PFSK-1 (cell line): ENCODE measurements around the gene XXYLT1.

Experiments
- FOXP2 ChIP-seq: optimal IDR thresholded peaks from 2 replicates; pipeline ENCODE3; 2011; ENCODE audit warnings: borderline replicate concordance, control low read depth, inconsistent platforms; ENCODE audit not compliant: insufficient read depth; ENCODE audit errors: extremely low read length, extremely low read depth
- POLR2AphosphoS5 ChIP-seq: IDR thresholded peaks from 2 replicates; pipeline ENCODE4 v1.6.1; 2012; ENCODE audit warnings: low read depth, mild to moderate bottlenecking, control low read depth, low read length, moderate library complexity
- REST ChIP-seq, 2 experiments: IDR thresholded peaks; 2 replicates each; pipeline versions ENCODE4 v1.6.1 to v1.8.0; 2011 to 2012; ENCODE audit warnings: low read depth in 2 of 2, low read length in 2 of 2, control low read depth in 1 of 2, inconsistent platforms in 1 of 2, mild to moderate bottlenecking in 1 of 2, moderate library complexity in 1 of 2; ENCODE audit not compliant: insufficient read depth in 1 of 2
- SIN3A ChIP-seq: IDR thresholded peaks from 2 replicates; pipeline ENCODE4 v1.6.1; 2012; ENCODE audit warnings: mild to moderate bottlenecking, low read length, moderate library complexity, borderline replicate concordance; ENCODE audit not compliant: insufficient read depth
- TAF1 ChIP-seq: IDR thresholded peaks from 2 replicates; pipeline ENCODE4 v1.6.1; 2012; ENCODE audit warnings: low read length, control low read depth, borderline replicate concordance; ENCODE audit not compliant: insufficient read depth

Gene XXYLT1

DNA sequence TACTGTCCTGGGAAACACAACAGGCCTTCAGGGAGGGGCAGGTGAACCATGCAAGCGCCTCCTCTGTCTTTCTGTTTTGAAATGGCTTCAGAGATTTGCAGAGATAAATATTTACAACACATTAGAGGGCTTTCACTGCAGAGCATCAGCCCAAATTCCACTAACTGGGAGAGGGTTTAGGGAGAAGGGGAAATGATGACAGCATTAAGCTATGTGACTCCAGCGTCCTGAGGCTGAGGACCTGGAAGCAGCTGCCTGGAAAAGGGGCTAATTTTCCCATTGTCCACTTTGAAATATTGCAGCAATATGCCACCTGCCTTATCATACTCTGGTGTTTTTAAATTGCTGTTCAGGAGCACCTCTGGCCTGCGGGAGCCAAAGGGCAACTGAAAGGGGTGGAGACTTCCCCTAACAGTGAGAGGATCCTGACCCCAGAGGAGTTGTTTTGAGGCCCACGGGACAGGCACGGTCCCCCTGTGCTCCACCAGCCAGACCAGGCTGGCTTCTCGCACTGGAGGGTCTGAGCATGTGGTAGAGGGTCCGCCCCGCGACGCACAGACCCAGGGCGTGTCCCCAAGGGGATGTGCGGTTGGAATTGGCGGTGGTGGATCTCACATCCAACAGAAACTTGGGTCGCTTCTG lies 110.6 kb downstream of the XXYLT1 start:
- no peak for TF ChIP-seq FOXP2

DNA sequence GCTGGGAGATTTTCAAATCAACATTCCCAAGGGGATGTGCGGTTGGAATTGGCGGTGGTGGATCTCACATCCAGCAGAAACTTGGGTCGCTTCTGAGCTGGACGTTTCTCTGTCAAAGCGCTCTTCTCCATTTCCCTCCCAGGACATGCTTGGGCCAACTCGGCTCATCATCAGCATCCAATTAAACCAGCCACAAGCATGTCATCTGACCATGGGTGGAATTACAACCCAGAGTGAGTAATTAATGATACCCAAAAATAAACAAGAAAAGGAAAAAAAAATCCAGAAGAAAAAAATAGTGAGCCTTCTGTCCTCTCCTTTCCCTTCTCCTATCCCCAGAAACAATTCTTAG lies 111.2 kb downstream of the XXYLT1 start:
- TF ChIP-seq TAF1 (no peak), REST (IDR thresholded peaks at IDR 0.05; ENCODE audit: insufficient read depth in 1 of 2, low read depth in 2 of 2, low read length in 2 of 2) (no peak), FOXP2 (no peak), SIN3A (no peak), POLR2AphosphoS5 (no peak)

DNA sequence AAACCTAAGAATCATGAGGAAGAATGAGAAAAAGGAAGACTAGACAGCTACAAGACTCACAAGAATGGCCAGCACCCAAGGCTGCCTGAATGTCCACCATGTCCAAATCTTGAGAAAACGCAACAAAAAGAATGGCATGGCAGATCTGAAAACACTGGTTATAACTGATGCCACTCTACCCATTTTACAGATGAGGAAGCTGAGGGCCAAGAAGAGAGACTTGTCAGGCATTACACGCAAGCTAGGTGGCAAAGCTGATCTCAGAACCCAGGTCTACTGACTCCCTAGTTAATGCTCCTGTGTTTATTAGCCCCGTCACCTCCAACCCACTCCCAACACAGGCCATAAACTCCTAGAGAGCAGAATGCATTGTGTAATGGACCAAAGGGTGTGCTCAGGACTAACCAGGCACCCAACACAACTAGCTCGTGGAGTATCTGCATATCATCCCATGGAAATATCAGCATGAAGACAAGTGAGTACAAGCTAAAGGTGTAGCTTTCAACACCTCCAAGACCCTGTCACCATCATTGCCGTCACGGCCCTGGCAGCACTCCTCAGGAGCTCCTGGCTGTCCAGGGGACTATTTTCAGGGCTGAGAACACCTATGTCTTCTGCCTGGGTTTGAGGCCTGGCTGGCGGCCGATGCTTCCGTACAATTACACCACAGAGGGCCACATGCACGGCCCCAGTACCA lies 111.7 kb downstream of the XXYLT1 start:
- TF ChIP-seq POLR2AphosphoS5 (no peak), REST (IDR thresholded peaks at IDR 0.05; ENCODE audit: insufficient read depth in 1 of 2, low read depth in 2 of 2, low read length in 2 of 2) (no peak), SIN3A (no peak), TAF1 (no peak), FOXP2 (no peak)

DNA sequence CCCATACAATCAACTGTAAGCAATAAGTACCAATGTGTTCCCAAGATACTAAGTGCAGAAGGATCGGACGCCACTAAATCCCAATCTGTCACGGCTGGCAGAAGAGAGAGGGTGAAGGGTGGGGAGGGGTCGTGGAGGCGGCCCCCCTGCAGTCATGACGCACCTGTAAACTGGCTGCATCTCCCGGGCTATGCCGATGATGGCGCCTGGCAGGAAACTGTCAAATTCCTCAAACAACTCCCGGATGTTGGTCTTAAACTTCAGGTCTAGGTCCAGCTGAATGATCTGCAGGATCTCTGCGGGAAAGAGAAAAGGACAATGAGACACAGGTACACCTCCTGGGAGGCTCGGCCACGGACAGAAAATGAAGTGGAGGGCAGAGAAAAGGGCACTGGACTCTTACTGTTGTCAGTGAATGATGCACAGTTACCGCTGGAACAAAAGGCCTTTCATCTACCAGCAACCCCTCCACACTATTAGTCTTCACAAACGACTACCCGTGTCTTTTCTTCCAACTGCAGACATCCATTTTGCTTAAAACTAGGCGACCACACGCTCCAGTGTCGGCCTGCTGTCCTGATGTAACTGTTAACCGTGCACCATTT lies 114.6 kb downstream of the XXYLT1 start:
- TF ChIP-seq SIN3A = no peak
- no peak for TF ChIP-seq FOXP2
- no peak for TF ChIP-seq TAF1
- TF ChIP-seq REST (IDR thresholded peaks at IDR 0.05; ENCODE audit: insufficient read depth in 1 of 2, low read depth in 2 of 2, low read length in 2 of 2) = no peak
- no peak for TF ChIP-seq POLR2AphosphoS5

DNA sequence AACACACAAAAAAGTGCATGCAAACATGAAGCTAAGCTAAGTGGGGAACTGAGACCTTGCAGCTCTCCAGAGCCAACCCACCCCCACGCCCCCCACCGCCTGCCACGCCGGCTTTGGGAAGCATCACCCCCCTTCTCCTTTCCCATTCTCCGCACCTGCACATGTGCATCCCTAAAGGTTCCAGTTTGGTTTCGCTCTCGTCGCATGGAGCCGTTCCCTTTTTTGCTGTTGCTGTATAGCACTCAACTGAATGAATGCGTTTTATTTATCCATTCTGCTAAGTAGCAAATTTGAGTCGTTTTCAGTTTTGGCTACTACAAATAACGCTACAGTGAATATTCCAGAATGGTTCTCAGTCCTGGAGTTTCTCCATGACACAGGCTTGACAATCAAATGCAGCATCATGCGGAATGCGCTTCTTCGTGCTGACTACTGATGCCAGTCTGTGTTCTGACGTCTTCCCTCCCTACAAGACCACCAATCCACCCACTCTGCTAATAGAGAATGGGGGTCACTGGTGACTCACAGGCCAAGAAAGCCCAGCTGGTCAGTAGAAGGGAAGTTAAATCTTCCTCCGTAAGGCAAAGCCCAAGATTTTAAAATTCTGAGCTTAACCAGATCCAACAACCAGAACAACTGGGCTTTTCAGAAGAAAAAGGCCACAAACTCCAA lies 115.3 kb downstream of the XXYLT1 start:
- no peak for TF ChIP-seq REST (IDR thresholded peaks at IDR 0.05; ENCODE audit: insufficient read depth in 1 of 2, low read depth in 2 of 2, low read length in 2 of 2)
- TF ChIP-seq TAF1 = no peak
- no peak for TF ChIP-seq FOXP2
- TF ChIP-seq POLR2AphosphoS5 = no peak
- TF ChIP-seq SIN3A = no peak
